Kidney tubule cell (primary cell): ENCODE measurements around the gene ITLN2.
"Not testable (repeated sequence)": the region's sequence is repeated elsewhere in the genome, so short reads cannot be mapped to it uniquely, and the experiment has no call there.

Source experiments
- DNase-seq: peaks from one replicate; pipeline ENCODE4 v3.0.0-alpha.2; 2018; ENCODE audit warnings: low spot score

Gene ITLN2

DNA sequence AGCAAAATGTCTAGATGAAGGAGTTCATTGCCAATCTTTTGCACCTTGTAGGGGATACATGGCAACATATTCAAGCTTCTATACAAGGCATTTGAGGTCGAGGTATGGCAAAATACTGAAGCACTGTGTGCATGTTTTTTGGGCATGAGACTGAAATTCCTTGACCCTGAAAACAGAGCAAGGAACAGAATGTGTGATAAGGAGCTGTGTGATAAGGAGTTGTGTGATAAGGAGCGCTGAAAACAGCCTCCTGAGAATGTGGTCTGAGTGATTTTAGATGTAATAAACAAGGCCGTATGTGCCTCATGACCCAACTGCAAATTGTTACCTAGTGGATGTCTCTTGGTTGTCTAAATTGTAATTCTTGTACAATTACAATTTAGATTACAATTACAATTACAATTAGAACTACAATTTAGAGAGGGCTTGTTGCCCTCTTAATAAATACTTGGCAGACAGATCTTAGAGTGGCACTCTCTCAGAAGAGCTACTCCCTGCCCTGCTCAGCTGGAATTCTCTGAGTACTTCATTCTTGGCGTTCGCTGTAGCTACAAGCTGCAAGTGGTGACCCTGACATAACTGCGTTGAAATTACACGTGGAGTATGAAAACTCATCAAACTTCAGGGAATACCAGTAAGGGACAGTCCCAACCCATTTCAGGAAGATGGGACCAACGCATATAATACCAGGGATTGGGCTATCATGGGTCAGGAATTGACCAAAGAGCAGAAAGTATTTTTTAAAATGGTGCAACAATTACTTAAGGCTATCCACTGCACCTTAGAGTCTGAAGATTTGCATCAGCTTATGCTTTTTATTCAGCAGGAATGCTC is 49.6 kb downstream of the ITLN2 start:
- no peak for DNase-seq

DNA sequence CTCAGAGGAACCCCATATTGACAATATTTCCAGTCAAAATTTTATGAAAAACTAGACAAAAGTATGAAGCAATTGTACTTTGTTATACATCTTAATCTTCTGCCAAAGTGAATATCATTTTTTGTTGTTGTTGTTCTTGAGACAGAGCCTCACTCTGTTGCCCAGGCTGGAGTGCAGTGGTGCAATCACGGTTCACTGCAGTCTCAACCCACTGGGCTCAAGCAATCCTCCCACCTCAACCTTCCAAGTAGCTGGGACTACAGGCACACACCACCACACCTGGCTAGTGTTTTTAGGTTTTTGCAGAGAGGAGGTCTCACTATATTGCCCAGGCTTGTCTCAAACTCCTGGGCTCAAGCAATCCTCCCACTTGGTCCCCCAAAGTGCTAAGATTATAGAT is 52.4 kb downstream of the ITLN2 start:
- not testable (repeated sequence) for DNase-seq

DNA sequence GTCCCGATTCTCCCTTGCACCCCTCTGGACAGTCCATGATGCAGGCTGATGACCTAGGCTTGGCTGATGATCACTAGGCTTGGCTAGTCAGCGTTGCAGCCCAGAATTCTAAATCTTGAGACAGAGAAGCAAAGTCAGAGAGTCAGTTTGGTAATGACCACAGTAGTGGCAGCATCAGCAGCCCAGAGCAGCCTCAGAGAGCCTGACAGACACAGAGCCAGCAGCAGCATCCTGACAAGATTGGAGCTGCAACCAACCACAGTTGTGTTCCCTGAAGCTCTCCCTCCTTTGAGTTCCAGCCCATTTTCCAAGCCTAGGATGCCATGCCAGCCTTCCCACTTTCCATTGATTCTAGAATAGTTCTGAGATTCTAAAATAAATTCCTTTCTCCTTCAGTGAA is 52.8 kb downstream of the ITLN2 start:
- DNase-seq, result no peak

DNA sequence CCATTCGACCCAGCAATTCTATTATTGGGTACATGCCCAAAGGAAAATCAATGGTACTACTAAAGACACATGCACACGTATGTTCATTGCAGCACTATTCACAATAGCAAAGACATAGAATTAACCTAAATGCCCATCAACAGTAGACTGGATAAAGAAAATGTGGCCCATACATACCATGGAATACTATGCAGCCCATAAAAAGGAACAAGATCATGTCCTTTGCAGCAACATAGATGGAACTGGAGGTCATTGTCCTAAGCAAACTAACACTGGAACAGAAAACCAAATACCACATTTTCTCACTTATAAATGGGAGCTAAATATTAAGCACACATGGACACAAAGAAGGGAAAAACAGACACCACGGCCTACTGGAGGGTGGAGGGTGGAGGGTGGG is 53.9 kb downstream of the ITLN2 start:
- not testable (repeated sequence) for DNase-seq
